ENCODE measurements around the gene GCHFR.

DNA sequence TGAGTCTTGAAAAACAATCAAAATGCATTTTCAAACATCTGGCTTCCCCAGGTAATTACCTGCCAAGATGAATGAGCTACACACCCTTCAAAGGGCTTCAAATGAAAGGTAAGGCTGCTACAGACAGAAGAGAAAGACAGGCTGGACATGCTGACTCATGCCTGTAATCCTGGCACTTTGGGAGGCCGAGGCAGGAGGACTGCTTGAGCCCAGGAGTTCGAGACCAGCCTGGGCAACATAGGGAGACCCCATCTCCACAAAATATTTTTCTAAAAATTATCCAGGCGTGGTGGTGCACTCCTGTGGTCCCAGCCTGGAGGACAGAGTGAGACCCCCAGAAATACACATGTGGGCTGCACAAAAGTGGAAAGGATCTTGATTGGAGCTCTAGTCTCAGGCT is 28.5 kb downstream of the GCHFR start:
- TF ChIP-seq CTCF (IDR thresholded peaks at IDR 0.05) = no peak
- no peak for TF ChIP-seq EP300 (IDR thresholded peaks at IDR 0.05)
- no peak for TF ChIP-seq POLR2A (IDR thresholded peaks at IDR 0.05; ENCODE audit: low read depth)
- no peak for TF ChIP-seq POLR2AphosphoS5 (IDR thresholded peaks at IDR 0.05)

Data from esophagus muscularis mucosa (tissue), 4 donors.